GM12878 (cell line): ENCODE measurements around the gene ZBTB5. TPM values are rescaled to one million over a fixed set of nuclear protein-coding genes. Genes with fewer than 3 reads are reported as not detected.

Experiments used
- BHLHE40 ChIP-seq, 2 experiments: fragments of 450-650 bp in 1 of 2; IDR thresholded peaks; 2 replicates each; pipeline ENCODE4 v1.6.1; 2011 to 2017; ENCODE audit warnings: low read depth in 2 of 2, borderline replicate concordance in 1 of 2, improper control_type of control experiment in 1 of 2, low read length in 1 of 2, mild to moderate bottlenecking in 1 of 2
- EED ChIP-seq: sonication (generic); IDR thresholded peaks from 2 replicates; pipeline ENCODE4 v1.6.1; 2016; ENCODE audit warnings: antibody characterized with exemption, low read depth
- GATAD2B ChIP-seq: fragments of 450-650 bp; conservative IDR thresholded peaks from 2 replicates; pipeline ENCODE4 v1.6.1; 2017; ENCODE audit warnings: low read depth, mild to moderate bottlenecking, moderate library complexity
- KLF5 ChIP-seq: fragments of 450-650 bp; IDR thresholded peaks from 2 replicates; pipeline ENCODE4 v1.6.1; 2014; ENCODE audit warnings: mild to moderate bottlenecking; ENCODE audit not compliant: partially characterized antibody
- MXI1 ChIP-seq: fragments of 150-350 bp; IDR thresholded peaks from 2 replicates; pipeline ENCODE4 v1.6.1; 2011; ENCODE audit warnings: low read depth, mild to moderate bottlenecking, inconsistent platforms, low read length, improper control_type of control experiment
- RCOR1 ChIP-seq: conservative IDR thresholded peaks from 2 replicates; pipeline ENCODE4 v1.6.1; 2012; ENCODE audit warnings: low read depth, low read length, improper control_type of control experiment
- SUZ12 ChIP-seq: fragments of 200-600 bp; sonication (generic); IDR thresholded peaks from one replicate; pipeline ENCODE4 v1.6.1; 2018; ENCODE audit warnings: antibody characterized with exemption, mild to moderate bottlenecking; ENCODE audit not compliant: unreplicated experiment
- TARDBP ChIP-seq: IDR thresholded peaks from 2 replicates; pipeline ENCODE4 v1.6.1; 2016; ENCODE audit warnings: borderline replicate concordance
- WRNIP1 ChIP-seq: IDR thresholded peaks from 2 replicates; pipeline ENCODE4 v1.6.1; 2011; ENCODE audit warnings: low read depth, low read length, improper control_type of control experiment, borderline replicate concordance
- ZNF24 ChIP-seq: fragments of 450-650 bp; IDR thresholded peaks from 2 replicates; pipeline ENCODE4 v1.6.1; 2017; ENCODE audit warnings: antibody characterized with exemption, mild to moderate bottlenecking
- ZNF622 ChIP-seq: fragments of 450-650 bp; IDR thresholded peaks from 2 replicates; pipeline ENCODE4 v1.6.1; 2017; ENCODE audit warnings: mild to moderate bottlenecking, inconsistent platforms
- polyA plus RNA-seq, 11 experiments: library from polyadenylated mRNA; depleted of rRNA in 4 of 11; unstranded in 6 of 11; stranded (reverse) in 5 of 11; fragments of >200 nt; fragmentation: Nextera tagmentation in 4 of 11; fragmentation: Illumina TruSeq in 1 of 11; extraction: Ambion mirVana in 4 of 11; extraction: Trizol in 1 of 11; gene quantifications; 1 replicate in 1 of 11; 2 replicates in 10 of 11; pipeline versions ENCODE4 v1.2.1 to v1.2.3, GENCODE V29; 2011 to 2016; ENCODE audit warnings: inconsistent platforms in 2 of 11, missing spikeins in 2 of 11, low read depth in 1 of 11
- total RNA-seq, 4 experiments: library from RNA; depleted of rRNA in 3 of 4; stranded (reverse); fragments of >200 nt in 3 of 4; fragmentation: Illumina TruSeq in 1 of 4; extraction: Trizol in 1 of 4; gene quantifications; 2 replicates each; pipeline versions ENCODE4 v1.2.1 to v1.2.3, GENCODE V29; 2013 to 2021
- TF ChIP-seq, protein P1 (sequence below): fragments of 450-650 bp; IDR thresholded peaks from 2 replicates; pipeline ENCODE4 v1.6.1; 2017; ENCODE audit warnings: mild to moderate bottlenecking
- TF ChIP-seq, protein P2 (sequence below): IDR thresholded peaks from 2 replicates; pipeline ENCODE4 v1.6.1; 2012; ENCODE audit warnings: low read depth, low read length, improper control_type of control experiment
- TF ChIP-seq, protein P3 (sequence below): fragments of 450-650 bp; formaldehyde crosslinking; IDR thresholded peaks from 2 replicates; pipeline ENCODE4 v1.4.0; 2022; ENCODE audit warnings: mild to moderate bottlenecking, moderate library complexity
- TF ChIP-seq, protein P4 (sequence below): IDR thresholded peaks from 2 replicates; pipeline ENCODE4 v1.6.1; 2012; ENCODE audit warnings: low read depth, low read length, improper control_type of control experiment
- TF ChIP-seq, protein P5 (sequence below): IDR thresholded peaks from 2 replicates; pipeline ENCODE4 v1.6.1; 2011; ENCODE audit warnings: borderline replicate concordance, low read depth, mild to moderate bottlenecking, moderate library complexity, low read length; ENCODE audit not compliant: insufficient read depth, poor library complexity, severe bottlenecking
- TF ChIP-seq, protein P6 (sequence below): fragments of 450-650 bp; formaldehyde crosslinking; IDR thresholded peaks from 2 replicates; pipeline ENCODE4 v1.5.0; 2022; ENCODE audit warnings: mild to moderate bottlenecking, missing genetic modification characterization

Gene ZBTB5
- total and polyA plus RNA-seq, 10 of the 15 experiments (the other 5 are each of a cell fraction or from before 2014, with no cell fraction given): 1.4 to 32.5 (median 12.1) TPM

DNA sequence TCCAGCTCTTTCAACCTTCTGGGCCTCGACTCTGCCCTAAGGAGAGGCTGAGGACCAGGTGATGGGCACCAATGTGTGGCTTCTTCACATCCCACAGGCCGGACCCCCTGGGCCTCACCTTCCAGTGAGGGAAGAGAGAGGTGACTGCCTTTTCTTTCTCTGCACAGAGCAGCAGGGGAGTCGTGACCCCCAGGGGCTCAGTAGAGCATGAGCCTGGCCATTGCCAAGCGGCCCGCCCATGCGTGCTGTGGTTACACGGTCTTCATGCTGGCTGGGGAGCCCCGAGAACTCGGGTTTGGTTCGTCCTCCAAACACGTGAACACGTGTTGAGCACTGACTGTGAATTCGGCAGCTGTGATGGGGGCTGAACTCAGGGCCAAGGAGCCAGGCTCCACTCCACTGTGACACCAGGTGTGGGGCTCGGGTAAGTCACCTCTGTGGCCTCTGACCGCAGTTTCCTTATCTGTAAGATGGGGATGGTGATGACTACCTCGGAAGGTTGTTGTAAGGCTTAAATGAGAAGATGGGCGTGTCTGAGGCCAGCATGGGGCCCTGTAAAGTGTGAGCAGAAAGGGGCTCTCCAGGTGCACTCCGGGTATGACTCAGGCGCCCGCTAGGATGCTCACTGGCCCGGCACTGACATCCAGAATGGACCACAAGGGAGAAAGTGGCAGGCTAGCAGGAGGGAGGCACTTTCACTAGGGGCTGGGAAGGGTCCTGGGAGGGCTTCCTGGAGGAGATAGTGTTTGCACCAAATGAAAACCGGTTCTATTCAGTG is 56.1 kb downstream of the ZBTB5 start (continued):
- TF ChIP-seq RCOR1 (peak; percentile 91), ZNF622 (no peak), KLF5 (peak; percentile 96), WRNIP1 (peak; percentile 98; the same call in 1 of the 2 replicates), MXI1 (peak; percentile 90), BHLHE40 (IDR thresholded peaks at IDR 0.05; ENCODE audit: borderline replicate concordance in 1 of 2, low read depth in 2 of 2, low read length in 1 of 2) (peak; percentile 100), EED (peak; percentile 100), SUZ12 (no peak), GATAD2B (peak; percentile 99), ZNF24 (peak; percentile 84), TARDBP (peak; percentile 93; the same call in 1 of the 2 replicates)
- TF ChIP-seq, protein P1, sequence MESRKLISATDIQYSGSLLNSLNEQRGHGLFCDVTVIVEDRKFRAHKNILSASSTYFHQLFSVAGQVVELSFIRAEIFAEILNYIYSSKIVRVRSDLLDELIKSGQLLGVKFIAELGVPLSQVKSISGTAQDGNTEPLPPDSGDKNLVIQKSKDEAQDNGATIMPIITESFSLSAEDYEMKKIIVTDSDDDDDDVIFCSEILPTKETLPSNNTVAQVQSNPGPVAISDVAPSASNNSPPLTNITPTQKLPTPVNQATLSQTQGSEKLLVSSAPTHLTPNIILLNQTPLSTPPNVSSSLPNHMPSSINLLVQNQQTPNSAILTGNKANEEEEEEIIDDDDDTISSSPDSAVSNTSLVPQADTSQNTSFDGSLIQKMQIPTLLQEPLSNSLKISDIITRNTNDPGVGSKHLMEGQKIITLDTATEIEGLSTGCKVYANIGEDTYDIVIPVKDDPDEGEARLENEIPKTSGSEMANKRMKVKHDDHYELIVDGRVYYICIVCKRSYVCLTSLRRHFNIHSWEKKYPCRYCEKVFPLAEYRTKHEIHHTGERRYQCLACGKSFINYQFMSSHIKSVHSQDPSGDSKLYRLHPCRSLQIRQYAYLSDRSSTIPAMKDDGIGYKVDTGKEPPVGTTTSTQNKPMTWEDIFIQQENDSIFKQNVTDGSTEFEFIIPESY: 0 out of 2 replicates have a peak, but pooled peaks have one; percentile 41
- TF ChIP-seq, protein P2, sequence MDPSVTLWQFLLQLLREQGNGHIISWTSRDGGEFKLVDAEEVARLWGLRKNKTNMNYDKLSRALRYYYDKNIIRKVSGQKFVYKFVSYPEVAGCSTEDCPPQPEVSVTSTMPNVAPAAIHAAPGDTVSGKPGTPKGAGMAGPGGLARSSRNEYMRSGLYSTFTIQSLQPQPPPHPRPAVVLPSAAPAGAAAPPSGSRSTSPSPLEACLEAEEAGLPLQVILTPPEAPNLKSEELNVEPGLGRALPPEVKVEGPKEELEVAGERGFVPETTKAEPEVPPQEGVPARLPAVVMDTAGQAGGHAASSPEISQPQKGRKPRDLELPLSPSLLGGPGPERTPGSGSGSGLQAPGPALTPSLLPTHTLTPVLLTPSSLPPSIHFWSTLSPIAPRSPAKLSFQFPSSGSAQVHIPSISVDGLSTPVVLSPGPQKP: no peak
- TF ChIP-seq, protein P3, sequence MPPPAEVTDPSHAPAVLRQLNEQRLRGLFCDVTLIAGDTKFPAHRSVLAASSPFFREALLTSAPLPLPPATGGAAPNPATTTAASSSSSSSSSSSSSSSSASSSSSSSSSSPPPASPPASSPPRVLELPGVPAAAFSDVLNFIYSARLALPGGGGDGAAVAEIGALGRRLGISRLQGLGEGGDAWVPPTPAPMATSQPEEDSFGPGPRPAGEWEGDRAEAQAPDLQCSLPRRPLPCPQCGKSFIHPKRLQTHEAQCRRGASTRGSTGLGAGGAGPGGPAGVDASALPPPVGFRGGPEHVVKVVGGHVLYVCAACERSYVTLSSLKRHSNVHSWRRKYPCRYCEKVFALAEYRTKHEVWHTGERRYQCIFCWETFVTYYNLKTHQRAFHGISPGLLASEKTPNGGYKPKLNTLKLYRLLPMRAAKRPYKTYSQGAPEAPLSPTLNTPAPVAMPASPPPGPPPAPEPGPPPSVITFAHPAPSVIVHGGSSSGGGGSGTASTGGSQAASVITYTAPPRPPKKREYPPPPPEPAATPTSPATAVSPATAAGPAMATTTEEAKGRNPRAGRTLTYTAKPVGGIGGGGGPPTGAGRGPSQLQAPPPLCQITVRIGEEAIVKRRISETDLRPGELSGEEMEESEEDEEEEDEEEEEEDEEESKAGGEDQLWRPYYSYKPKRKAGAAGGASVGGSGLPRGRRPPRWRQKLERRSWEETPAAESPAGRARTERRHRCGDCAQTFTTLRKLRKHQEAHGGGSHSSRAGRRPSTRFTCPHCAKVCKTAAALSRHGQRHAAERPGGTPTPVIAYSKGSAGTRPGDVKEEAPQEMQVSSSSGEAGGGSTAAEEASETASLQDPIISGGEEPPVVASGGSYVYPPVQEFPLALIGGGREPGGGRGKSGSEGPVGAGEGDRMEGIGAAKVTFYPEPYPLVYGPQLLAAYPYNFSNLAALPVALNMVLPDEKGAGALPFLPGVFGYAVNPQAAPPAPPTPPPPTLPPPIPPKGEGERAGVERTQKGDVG (CRISPR knock-in tag): no peak
- TF ChIP-seq, protein P4, sequence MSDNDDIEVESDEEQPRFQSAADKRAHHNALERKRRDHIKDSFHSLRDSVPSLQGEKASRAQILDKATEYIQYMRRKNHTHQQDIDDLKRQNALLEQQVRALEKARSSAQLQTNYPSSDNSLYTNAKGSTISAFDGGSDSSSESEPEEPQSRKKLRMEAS: peak; percentile 98
- TF ChIP-seq, protein P5, sequence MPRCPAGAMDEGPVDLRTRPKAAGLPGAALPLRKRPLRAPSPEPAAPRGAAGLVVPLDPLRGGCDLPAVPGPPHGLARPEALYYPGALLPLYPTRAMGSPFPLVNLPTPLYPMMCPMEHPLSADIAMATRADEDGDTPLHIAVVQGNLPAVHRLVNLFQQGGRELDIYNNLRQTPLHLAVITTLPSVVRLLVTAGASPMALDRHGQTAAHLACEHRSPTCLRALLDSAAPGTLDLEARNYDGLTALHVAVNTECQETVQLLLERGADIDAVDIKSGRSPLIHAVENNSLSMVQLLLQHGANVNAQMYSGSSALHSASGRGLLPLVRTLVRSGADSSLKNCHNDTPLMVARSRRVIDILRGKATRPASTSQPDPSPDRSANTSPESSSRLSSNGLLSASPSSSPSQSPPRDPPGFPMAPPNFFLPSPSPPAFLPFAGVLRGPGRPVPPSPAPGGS: peak; percentile 32
- TF ChIP-seq, protein P6, sequence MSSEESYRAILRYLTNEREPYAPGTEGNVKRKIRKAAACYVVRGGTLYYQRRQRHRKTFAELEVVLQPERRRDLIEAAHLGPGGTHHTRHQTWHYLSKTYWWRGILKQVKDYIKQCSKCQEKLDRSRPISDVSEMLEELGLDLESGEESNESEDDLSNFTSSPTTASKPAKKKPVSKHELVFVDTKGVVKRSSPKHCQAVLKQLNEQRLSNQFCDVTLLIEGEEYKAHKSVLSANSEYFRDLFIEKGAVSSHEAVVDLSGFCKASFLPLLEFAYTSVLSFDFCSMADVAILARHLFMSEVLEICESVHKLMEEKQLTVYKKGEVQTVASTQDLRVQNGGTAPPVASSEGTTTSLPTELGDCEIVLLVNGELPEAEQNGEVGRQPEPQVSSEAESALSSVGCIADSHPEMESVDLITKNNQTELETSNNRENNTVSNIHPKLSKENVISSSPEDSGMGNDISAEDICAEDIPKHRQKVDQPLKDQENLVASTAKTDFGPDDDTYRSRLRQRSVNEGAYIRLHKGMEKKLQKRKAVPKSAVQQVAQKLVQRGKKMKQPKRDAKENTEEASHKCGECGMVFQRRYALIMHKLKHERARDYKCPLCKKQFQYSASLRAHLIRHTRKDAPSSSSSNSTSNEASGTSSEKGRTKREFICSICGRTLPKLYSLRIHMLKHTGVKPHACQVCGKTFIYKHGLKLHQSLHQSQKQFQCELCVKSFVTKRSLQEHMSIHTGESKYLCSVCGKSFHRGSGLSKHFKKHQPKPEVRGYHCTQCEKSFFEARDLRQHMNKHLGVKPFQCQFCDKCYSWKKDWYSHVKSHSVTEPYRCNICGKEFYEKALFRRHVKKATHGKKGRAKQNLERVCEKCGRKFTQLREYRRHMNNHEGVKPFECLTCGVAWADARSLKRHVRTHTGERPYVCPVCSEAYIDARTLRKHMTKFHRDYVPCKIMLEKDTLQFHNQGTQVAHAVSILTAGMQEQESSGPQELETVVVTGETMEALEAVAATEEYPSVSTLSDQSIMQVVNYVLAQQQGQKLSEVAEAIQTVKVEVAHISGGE: no peak
